HG02943 (cell line): Measurements from ENCODE around the gene ZNF593.

Experiments
- ATAC-seq: cut with Tn5 transposase; IDR thresholded peaks from one replicate; pipeline ENCODE4 v1.9.1; 2021; ENCODE audit warnings: mild to moderate bottlenecking, low read depth, moderate library complexity; ENCODE audit not compliant: unreplicated experiment

The ZNF593 gene

DNA sequence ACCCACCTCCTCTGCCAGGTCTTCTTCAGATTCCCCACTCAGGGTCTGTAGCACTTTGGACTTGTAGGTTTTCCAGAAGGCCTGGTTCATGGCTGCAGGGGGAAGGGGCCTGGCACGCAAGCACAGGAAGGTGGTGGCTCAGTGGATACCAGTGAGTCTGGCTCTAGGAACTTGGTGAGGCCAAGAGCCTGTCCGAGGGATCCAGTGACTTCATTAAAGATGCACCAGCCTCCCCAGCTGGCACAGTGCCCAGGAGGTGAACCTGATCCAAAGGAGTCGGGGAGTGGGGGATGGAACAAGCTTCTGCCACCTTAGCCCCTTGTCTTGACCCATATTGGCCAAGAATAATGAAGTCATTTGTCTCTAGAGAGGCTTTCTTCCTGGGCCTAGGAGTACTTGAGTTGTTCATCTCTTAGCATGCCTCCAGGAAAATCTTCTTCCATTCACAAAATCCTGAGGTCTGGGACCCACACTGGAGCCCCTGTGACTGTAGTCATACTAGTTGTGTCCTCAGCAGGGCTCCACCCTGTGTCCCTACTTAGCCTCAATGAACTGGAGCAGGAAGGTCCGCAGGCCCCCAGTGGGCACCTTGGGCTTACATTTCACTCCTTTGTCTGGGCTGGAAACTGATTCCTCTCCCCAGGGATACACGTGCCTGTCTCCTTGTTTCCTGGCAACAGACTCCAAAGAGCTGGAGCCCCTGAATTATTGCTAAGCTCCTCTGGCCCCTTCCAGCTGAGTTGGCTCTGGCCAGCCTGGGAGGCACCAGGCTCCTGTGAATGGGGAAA lies 1.1 kb upstream of the ZNF593 start, which contains the start of gene C1orf232:
Gene C1orf232 (minus strand): TSS at position 554 of the 788 bp plus-strand sequence. CDS start 464 bp downstream, at position 90.
- ATAC-seq = no peak

DNA sequence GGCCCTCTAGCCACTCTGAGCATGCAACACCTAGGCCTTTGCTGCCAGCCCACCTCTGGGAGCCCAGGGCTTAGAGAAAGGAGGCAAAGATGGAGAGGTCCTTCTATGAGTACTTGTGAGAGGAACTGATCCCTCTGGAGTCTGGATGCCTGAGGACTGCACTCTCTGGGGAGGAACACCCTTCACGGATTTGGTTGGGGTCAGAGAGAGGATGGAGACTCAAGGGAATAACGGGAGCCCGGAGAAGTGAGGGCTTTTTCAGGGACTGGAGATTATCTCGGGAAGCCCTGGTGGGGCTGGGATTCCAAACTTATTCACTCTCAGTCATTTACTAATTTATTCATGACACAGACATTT lies 532 bp upstream of the ZNF593 start:
- ATAC-seq = no peak

DNA sequence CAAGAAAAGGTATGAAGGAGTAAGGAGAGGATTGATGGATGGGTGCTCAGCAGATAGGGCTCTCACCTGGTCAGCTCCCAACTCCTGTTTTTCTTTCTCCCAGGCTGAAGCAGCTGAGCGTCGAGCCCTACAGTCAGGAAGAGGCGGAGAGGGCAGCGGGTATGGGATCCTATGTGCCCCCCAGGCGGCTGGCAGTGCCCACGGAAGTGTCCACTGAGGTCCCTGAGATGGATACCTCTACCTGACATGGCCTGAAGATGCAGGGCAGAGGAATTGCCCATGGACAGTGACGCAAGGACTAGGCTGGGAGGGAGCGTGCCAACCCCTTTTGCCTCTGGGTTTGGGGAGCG lies 739 bp downstream of the ZNF593 start:
- ATAC-seq = no peak

DNA sequence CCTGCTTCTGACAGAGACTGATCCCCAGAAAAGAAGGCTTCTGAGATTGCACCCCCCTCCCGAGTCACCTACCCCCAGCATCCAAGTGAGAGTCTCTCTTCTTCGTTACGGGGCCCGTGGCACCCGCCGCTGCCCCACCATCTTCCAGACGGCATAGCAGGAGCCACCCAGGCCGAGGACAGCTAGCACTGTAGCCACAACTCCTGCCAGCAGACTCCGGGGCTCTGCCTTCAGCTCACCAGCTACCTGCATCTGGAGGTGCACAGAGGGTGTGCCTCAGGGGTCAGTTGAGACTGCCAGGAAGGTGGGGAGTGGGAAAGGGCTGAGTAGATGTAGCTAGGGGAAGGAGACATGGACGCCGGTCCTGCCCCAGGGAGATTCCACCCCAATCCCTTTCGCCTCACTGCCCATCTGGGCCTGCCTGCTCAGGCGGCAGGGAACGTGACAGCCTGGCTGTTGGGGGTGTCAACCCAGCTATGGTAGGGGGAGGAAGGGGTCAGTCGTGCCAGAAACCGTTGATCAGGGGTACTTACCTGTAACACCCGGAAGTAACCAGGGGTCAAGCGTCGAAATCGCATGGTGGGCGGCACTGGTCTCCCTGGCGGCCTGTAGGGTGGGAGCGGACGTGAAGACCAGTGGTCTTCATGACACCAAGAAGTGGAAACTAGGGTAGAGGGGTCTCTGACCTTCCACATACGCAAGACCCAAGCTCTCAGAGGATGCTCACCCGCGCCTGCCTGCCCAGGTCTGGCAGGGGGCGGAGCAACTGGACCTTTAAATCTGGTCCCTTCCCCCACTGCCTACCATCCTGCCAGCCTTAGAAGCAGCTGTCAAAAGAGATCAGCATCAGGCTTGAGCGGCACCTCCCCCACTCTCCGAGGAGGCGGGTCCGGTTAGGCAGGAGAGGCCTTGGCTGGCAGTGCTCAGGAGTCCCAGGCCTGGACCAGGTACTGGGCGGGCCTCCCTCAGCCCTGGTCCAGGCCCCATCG lies 1.7 kb downstream of the ZNF593 start, which contains the start of gene ZNF593OS:
Gene ZNF593OS (minus strand): TSS at position 749 of the 989 bp plus-strand sequence. CDS start 171 bp downstream, at position 578.
- no peak for ATAC-seq

DNA sequence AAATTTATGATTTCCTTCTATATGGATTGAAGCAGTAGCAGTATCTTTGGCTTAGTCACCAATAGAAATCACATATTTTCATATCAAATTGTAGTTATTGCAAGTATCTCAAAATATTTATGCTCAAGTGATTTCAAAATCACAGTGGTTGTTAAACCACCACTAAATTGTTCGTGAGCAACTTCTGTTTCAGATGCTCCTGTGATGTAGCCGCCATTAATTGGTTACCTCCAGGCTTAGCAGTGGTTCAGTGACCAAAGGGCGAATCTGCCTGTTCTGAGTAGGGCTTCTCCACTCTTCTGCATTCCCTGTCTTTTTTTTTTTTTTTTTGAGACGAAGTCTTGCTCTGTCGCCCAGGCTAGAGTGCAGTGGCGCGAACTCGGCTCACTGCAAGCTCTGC lies 5.6 kb downstream of the ZNF593 start:
- no peak for ATAC-seq

DNA sequence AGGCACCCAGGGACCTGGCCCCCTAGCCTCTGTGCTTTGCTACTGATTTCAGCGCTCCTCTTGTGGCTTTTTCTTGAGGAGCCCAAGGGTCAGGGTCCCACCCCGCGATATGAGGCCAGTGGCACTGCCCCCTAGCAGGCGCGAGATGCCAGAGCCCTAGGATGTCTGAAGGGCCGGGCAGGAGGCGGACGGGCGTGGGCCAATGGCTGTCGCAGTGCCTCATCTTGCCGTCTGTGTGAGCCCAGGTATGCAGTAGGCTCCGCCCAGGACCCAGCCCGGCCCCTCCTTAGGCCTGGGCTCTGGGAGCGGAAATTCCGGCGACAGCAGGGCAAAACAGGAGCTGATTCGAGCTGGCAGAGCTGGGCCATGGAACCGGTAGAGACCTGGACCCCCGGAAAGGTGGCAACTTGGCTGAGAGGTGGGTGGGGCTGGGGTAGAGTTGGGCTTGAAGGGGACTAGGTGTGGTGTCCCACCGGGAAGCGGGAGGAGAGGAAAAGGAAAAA lies 7.5 kb downstream of the ZNF593 start, which contains the start of gene CNKSR1:
Gene CNKSR1 (plus strand): TSS at position 310 of the 503 bp plus-strand sequence. CDS start 57 bp downstream, at position 367.
- ATAC-seq = no peak

DNA sequence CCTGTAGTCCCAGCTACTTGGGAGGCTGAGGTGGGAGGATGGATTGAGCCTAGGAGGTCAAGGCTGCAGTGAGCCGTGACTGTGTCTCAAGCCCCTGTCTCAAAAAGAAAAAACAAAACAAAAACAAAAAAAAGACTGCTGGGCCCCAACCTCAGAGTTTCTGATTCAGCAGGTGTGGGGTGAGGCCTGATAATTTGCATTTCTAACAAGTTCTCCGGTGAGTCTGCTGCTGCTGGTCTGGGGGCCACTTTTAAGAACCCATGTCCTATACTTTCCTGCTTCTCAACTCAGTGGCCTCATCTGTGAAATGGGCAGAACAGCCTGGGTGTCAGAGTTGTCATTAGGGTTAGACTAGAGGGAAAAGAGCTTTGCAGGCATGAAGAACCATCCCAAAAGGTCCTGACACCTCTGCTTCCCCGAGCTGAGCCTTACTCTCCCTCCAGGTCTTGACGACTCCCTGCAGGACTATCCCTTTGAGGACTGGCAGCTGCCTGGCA lies 10.3 kb downstream of the ZNF593 start:
- ATAC-seq = no peak

DNA sequence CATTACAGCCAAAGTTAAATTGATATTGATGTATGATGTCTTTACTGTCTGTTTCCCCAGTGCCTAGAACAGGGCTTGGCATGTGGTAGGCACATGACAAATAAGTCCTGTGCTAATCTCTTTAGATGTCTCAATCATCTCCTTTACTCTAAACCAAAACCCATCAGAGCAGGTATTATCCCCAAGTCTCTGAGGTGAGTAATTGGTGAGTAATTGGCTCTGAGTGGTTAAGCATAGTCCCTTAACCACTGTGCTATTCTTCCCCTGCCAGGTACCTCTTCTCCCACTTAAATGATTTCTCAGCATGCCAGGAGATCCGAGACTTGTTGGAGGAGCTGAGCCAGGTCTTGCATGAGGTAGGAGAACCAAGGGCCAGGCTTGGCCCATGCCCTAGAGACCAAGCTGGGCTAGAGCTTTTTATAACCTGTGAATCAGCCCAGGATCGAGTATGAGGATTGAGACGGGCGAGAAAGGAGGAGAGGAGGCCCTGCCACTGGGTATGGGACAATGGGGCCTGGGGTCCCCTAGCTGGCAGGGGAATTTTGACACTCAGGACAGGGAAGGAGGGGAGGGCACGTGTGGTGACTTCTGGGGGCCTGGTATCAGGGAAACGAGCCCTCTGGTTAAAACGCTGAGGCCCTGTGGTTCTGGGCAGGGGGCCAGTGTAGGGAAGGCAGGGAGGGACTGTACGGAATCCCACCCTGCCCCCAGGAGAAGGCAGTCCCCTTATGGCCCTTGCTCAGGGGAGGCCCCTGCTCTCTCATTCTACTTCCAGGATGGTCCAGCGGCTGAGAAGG lies 12.1 kb downstream of the ZNF593 start:
- no peak for ATAC-seq

DNA sequence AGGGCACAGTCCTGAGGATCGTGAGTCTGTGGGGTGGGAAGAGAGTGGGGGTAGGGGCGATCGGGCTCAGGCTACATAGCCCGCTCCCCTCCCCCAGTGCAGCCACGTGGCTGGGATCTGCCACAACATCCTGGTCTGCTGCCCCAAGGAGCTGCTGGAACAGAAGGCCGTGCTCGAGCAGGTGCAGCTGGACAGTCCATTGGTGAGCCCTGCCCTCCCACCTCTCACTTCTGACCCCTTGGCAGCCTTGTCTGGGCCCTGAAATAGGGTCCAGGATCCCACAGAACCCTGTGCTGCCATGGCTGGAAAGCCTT lies 12.6 kb downstream of the ZNF593 start:
- no peak for ATAC-seq

DNA sequence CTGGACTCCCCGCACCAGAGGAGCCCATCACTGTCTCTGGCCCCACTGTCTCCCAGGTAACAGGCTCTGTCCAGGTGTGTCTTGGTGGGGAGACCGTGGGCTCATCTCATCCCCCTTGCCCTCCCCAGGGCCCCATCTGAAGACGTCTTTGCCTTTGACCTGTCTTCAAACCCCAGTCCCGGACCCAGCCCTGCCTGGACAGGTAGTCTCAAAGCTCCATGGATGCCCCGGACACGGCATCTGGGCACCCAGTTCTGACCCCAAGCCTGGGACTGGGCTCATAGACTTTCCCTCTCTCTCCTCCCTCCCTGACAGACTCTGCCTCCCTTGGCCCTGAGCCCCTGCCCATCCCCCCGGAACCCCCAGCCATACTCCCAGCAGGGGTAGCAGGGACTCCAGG lies 14.4 kb downstream of the ZNF593 start:
- ATAC-seq = no peak

DNA sequence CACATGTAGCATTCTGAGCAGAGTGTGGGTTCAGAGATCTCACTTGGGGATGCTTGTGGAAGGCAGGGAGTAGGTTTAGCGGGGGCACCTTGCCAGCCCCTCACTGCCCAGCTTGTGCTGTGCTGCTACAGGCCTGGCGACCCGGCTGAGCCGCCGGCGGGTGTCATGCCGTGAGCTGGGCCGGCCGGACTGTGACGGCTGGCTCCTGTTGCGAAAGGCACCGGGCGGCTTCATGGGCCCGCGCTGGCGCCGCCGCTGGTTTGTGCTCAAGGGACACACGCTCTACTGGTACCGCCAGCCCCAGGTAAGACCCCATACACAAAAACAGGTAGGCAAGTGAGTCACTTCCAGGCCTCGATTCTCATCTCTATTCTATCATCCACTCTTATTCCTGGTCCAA lies 15.2 kb downstream of the ZNF593 start:
- ATAC-seq = no peak

DNA sequence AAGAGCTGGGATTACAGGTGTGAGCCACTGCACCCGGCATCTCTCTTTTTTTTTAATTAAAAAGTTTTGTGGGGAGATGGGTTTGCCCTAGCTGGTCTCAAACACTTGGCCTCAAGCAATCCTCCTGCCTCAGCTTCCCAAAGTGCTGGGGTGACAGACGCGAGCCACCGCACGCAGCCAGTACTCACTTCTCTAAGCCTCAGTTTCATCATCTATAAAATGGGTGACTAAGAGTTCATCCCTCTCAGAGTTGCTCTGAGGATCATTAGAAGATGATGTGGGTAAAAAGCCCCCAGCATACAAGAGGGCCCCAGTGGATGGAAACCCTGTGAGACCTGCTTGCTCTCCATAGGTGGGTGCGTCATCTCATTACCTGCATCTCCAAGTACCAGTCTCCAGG lies 18.2 kb downstream of the ZNF593 start:
- no peak for ATAC-seq

DNA sequence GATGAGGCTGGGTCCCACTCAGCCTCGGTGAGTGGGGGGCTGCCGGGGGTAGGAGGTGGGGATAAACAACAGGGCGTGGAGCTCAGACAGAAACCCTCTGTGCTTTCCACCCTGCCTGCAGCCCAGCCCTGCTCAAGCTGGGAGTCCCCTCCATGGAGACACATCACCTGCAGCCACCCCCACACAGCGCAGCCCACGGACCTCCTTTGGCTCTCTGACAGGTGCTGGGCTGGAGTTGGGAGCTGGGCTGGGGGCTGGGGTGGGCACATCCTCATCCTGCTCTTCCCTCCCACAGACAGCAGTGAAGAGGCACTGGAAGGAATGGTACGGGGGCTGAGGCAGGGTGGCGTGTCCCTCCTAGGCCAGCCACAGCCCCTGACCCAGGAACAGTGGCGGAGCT lies 18.8 kb downstream of the ZNF593 start:
- no peak for ATAC-seq

DNA sequence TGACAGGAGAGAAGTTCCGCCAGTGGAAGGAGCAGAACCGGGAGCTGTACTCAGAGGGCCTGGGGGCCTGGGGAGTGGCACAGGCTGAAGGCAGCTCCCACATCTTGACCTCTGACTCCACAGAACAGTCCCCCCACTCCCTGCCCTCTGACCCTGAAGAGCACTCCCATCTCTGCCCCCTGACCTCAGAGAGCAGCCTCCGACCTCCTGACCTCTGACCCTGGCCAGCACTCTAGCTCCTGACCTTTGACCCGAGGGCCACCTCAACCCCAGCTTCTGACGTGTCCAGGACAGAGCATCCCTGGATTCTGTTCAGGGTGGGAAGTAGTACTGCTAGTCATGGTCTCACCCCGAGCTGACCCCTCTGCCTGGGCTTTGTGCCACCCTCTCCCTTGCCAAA lies 19.6 kb downstream of the ZNF593 start:
- no peak for ATAC-seq

DNA sequence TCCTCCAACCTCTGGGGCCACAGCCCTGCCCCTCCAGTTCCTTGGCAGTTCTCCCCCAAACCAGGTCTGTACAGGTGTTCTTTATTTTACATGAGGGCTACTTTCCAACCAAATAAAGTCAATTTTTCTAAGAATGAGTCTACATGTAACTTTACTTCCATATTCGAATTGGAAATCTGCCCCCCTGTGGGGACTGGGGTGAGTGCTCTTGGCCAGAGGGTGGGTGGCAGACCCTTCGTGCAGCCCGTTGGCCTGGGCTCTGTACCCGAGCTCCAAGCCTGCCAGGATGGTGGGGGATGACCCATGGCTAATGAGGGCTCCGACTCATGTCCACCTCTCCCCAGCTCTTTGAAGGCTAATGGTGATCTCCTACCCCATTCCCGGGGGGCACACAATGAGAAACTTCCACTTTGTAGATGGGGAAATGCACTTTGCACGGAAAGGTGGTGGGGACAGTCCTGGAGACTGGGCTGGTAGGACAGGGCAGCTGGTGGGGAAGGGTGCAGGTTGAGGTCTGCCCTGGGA lies 20.1 kb downstream of the ZNF593 start:
- ATAC-seq = no peak

DNA sequence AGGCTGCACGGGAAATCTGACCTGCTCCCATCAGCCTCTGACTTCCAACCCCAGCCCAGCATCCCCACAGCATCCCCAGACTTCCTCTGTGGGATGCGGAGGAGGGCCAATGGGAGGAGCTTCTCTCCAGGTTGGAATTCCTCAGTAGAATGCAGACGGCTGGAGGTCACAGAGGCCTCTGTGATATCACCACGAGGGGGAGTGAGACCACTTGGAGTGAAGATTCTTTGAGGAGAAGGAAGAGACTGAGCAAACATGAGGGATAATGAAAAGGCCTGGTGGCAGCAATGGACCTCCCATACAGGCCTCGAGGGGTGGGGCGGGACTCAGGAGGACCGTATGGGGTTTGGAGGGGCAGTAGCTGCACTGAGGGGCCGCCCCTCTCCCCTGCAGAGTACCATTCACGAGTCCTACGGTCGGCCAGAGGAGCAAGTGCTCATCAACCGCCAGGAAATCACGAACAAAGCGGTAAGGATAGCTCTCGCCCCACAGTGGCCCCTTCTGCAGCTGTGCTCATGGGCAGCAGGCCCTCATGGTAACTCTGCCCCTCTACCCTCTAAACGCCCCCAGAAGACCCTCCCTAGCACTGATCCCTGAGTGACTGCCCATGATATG lies 20.8 kb downstream of the ZNF593 start, which contains the start of gene CATSPER4:
Gene CATSPER4 (plus strand): TSS at position 230 of the 615 bp plus-strand sequence. CDS start 26 bp downstream, at position 256.
- no peak for ATAC-seq

DNA sequence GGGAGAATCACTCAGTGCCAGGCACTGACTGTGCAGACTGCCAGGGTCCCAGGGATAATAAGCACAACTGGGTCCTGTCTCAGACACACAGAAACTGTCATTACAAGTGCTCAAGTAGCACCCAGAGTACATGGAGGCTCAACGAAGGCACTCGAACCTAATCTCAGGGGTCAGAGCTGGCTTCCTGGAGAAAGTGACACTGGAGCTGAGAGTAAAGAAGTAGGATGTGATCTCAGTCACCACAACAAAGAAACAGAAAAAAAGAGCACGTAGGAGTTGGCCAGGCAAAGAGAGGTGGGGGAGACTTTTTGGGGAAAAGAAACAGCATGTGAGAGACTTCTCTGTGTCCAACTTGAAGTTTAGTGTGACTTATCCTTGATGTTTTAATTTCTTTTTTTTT lies 22.0 kb downstream of the ZNF593 start:
- ATAC-seq = no peak

DNA sequence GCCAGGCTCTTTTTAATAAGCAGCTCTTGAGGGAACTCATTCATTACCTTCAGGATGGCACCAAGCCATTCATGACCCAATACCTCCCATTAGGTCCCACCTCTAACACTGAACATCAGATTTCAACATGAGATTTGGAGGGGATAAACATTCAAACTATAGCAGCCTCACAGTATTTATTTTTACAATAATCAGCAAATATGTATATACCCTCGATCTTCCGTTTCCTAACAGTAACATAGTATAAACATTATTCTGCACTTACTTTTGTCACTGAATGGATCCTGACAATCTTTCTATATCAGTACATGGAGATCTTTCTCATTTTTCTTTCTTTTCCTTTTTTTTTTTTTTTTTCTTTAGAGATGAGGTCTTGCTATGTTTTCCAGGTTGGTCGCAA lies 26.1 kb downstream of the ZNF593 start:
- ATAC-seq = no peak

DNA sequence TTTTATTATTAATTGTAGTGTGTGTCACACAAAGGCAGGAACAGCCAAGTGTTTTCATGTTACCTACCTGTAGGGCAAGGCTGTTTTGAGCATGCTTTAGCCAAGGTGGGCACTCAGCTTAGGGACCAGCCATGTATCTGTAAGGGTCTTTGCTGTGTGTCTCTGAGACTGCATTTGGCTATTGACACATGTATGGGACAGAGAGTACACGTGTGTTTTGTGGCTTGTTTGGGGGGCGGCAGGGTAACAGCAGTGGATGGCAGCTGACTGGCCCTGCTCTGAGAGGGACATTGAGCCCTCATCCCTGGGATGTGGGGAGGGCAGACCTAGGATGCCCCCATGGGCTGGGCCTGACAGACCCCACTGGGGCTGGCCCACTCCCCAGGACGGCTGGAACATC lies 27.6 kb downstream of the ZNF593 start:
- ATAC-seq = no peak
